Transverse colon (tissue), 4 donors: Measurements from ENCODE around the gene PSPH. TPM values are rescaled to one million over a fixed set of nuclear protein-coding genes. Genes with fewer than 3 reads are reported as not detected.

Source experiments
- DNase-seq: peaks from one replicate; pipeline ENCODE4 v3.0.0-alpha.2; 2019
- H3K27ac ChIP-seq, 4 donors: fragments of 200-600 bp; sonication (generic); 2 replicates each; pipeline ENCODE4 v1.5.1; 2016 to 2018; ENCODE audit warnings: inconsistent platforms in 4 of 4
- H3K27me3 ChIP-seq: fragments of 200-600 bp; sonication (generic); 2 replicates; pipeline ENCODE4 v1.5.1; 2017; ENCODE audit warnings: inconsistent platforms
- H3K36me3 ChIP-seq, 4 donors: fragments of 200-600 bp; sonication (generic); 2 replicates each; pipeline ENCODE4 v1.5.1; 2017 to 2019; ENCODE audit warnings: inconsistent platforms in 4 of 4
- H3K4me1 ChIP-seq, 4 donors: fragments of 200-600 bp; sonication (generic); 2 replicates each; pipeline ENCODE4 v1.5.1; 2017 to 2020; ENCODE audit warnings: inconsistent platforms in 4 of 4
- H3K4me3 ChIP-seq, 4 donors: fragments of 200-600 bp; sonication (generic); 1 replicate in 1 of 4; 2 replicates in 3 of 4; pipeline versions ENCODE4 v1.5.1 to v1.6.1; 2017 to 2019; ENCODE audit warnings: inconsistent platforms in 4 of 4
- H3K9me3 ChIP-seq, 2 donors: fragments of 200-600 bp; sonication (generic); 2 replicates each; pipeline ENCODE4 v1.5.1; 2017 to 2019; ENCODE audit warnings: inconsistent platforms in 2 of 2
- EP300 ChIP-seq: sonication (generic); formaldehyde crosslinking; IDR thresholded peaks from one replicate; pipeline ENCODE4 v1.6.1; 2017; ENCODE audit warnings: antibody characterized with exemption, low read depth
- POLR2A ChIP-seq: fragments of 450-650 bp; IDR thresholded peaks from one replicate; pipeline ENCODE4 v1.6.1; 2016; ENCODE audit warnings: antibody characterized with exemption, mild to moderate bottlenecking, moderate library complexity
- POLR2AphosphoS5 ChIP-seq, 3 donors: sonication (generic); formaldehyde crosslinking; IDR thresholded peaks; one replicate each; pipeline ENCODE4 v1.6.1; 2016; ENCODE audit warnings: antibody characterized with exemption in 3 of 3
- WGBS, 2 donors: methylation state at CpG; one replicate each; pipeline ENCODE4 v1.1.5; 2018; ENCODE audit warnings: low coverage in 1 of 2; 5-methylcytosine and 5-hydroxymethylcytosine counted together
- in situ Hi-C, 4 donors: fragments of 200-750 bp; cut with MboI; loops; one replicate each; pipeline versions ENCODE4 v1.15.0 to v1.15.1; 2017; ENCODE audit warnings: low sequenced_read_pairs in 3 of 4, low pct_ligation_motif_present in 1 of 4, low pct_unique_long_range_greater_than_20kb in 1 of 4
- intact Hi-C: fragments of 100-400 bp; cut with DNase I; formaldehyde crosslinking; loops from one replicate; pipeline ENCODE4 v1.15.1; 2023; ENCODE audit warnings: low total_unique reads
- total RNA-seq, 4 donors: library from RNA; depleted of rRNA; stranded (reverse); fragments of >200 nt; gene quantifications; one replicate each; pipeline ENCODE4 v1.1.0, GENCODE V29; 2016
- TF ChIP-seq, protein P1 (sequence below), 5 experiments: fragments of 200-600 bp in 3 of 5; fragments of 450-650 bp in 2 of 5; sonication (generic) in 3 of 5; IDR thresholded peaks; 1 replicate in 2 of 5; 2 replicates in 3 of 5; pipeline ENCODE4 v1.5.1; 2016 to 2017; ENCODE audit warnings: antibody characterized with exemption in 5 of 5, inconsistent platforms in 3 of 5, mild to moderate bottlenecking in 2 of 5, moderate library complexity in 1 of 5

PSPH gene
- total RNA-seq, 4 donors from 2014 or later, result 8.9 to 15.1 (median 10.0) TPM

GRCh38 chr7:55977831-55978230 is 73.4 kb downstream of the PSPH start:
- DNase-seq, result no peak
- no peak overlapping the region for H3K4me3 ChIP-seq
- no peaks in the 10 kb centered on the region for H3K9me3 ChIP-seq
- TF ChIP-seq, protein P1, sequence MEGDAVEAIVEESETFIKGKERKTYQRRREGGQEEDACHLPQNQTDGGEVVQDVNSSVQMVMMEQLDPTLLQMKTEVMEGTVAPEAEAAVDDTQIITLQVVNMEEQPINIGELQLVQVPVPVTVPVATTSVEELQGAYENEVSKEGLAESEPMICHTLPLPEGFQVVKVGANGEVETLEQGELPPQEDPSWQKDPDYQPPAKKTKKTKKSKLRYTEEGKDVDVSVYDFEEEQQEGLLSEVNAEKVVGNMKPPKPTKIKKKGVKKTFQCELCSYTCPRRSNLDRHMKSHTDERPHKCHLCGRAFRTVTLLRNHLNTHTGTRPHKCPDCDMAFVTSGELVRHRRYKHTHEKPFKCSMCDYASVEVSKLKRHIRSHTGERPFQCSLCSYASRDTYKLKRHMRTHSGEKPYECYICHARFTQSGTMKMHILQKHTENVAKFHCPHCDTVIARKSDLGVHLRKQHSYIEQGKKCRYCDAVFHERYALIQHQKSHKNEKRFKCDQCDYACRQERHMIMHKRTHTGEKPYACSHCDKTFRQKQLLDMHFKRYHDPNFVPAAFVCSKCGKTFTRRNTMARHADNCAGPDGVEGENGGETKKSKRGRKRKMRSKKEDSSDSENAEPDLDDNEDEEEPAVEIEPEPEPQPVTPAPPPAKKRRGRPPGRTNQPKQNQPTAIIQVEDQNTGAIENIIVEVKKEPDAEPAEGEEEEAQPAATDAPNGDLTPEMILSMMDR (IDR thresholded peaks at IDR 0.05), result no peak
- TF ChIP-seq EP300 (no peak), POLR2A (no peak), POLR2AphosphoS5 (IDR thresholded peaks at IDR 0.05) (no peak)
- WGBS, 2 donors, result 53 to 78% methylated on average over 2 to 4 of the region's 4 CpGs
- in situ Hi-C loops (no loop called here), intact Hi-C loops (no loop called here)
- no peak overlapping the region for H3K27ac ChIP-seq
- H3K27me3 ChIP-seq, result no peaks in the 10 kb centered on the region
- peaks cover 0 to 7% (median under 1%) of the 10 kb centered on the region in 4 donors for H3K4me1 ChIP-seq
- peaks cover 0 to 49% (median 22%) of the 10 kb centered on the region in 4 donors for H3K36me3 ChIP-seq

DNA sequence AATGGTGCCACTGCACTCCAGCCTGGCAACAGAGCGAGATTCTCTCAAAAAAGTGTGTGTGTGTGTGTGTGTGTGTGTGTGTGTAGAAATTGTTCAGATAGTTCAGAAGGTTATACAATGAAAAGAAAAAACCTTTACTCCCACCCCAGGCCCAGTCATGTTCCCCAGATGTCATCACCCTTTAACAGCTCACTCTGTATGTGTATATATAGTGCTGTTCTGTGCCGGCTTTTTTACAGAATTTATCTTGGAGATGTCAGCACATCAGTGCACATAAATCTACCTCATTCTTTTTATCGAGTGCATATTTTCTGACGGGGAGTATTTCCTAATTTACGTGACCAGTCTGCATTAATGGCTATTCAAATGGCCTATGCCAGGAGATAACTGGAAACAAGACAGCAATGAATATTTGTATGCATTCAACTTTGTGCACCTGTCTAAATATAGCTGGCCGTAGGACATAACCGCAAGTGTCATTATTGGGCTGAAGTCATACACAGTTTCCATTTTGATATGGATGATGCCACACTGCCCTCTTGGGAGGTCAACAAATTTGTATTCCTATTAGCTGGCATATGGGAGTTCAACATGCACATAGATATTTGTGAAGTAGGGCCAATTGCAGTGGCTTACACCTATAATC is 75.1 kb downstream of the PSPH start:
- peaks cover 0 to 20% (median 6%) of the 10 kb centered on the region in 4 donors for H3K4me1 ChIP-seq
- TF ChIP-seq EP300, result no peak
- no peak for TF ChIP-seq POLR2A
- TF ChIP-seq POLR2AphosphoS5 (IDR thresholded peaks at IDR 0.05), result no peak
- TF ChIP-seq, protein P1 (IDR thresholded peaks at IDR 0.05), result no peak
- no peaks in the 10 kb centered on the region for H3K27me3 ChIP-seq
- no peaks in the 10 kb centered on the region for H3K9me3 ChIP-seq
- peaks cover 0 to 33% (median 14%) of the 10 kb centered on the region in 4 donors for H3K36me3 ChIP-seq
- in situ Hi-C loops (no loop called here), intact Hi-C loops (no loop called here)
- no peak for DNase-seq
- no peak overlapping the region for H3K4me3 ChIP-seq
- 76 to 78% methylated on average over 3 to 7 of the region's 7 CpGs for WGBS, 2 donors
- no peak overlapping the region for H3K27ac ChIP-seq

DNA sequence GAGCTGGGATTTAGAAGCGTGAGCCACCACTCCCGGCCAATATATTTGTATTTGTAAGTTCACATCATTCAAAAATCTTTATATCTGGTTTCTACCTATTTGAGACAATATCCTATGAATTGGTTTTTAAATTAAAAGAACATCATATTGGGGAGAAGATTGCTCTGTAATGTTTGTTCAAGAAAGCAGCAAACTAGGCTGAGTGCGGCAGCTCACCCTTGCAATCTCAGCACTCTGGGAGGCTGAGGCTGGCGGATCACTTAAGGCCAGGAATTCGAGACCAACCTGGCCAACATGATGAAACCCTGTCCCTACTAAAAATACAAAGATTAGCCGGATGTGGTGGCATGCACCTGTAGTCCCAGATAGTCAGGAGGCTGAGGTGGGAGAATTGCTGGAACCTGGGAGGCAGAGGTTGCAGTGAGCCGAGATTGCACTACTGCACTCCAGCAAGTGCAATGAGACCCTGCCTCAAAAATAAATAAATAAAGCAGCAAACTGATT is 77.4 kb downstream of the PSPH start:
- no peak overlapping the region for H3K4me3 ChIP-seq
- no peaks in the 10 kb centered on the region for H3K9me3 ChIP-seq
- no peak for DNase-seq
- no peak for TF ChIP-seq POLR2AphosphoS5 (IDR thresholded peaks at IDR 0.05)
- TF ChIP-seq EP300, result no peak
- no peak for TF ChIP-seq POLR2A
- TF ChIP-seq, protein P1 (IDR thresholded peaks at IDR 0.05), result no peak
- H3K4me1 ChIP-seq, result peaks cover 0 to 32% (median 7%) of the 10 kb centered on the region in 4 donors
- no peaks in the 10 kb centered on the region for H3K27me3 ChIP-seq
- intact Hi-C loops (no loop called here), in situ Hi-C loops (loop anchor here (25.0 kb wide), 1 partner anchor 336 kb away; no protein-coding TSS in a partner anchor)
- WGBS, 2 donors, result 97 to 100% methylated on average over 4 to 7 of the region's 7 CpGs
- H3K27ac ChIP-seq, result no peak overlapping the region
- H3K36me3 ChIP-seq, result peaks cover 0 to 12% (median 4%) of the 10 kb centered on the region in 4 donors

- intact Hi-C loops (no loop called here), in situ Hi-C loops (loop anchor here (25.0 kb wide), 1 partner anchor 334 kb away; no protein-coding TSS in a partner anchor)
- 87 to 100% methylated on average over 2 to 8 of the region's 8 CpGs for WGBS, 2 donors
- H3K27me3 ChIP-seq, result no peaks in the 10 kb centered on the region
- no peaks in the 10 kb centered on the region for H3K9me3 ChIP-seq
- TF ChIP-seq EP300 (no peak), POLR2AphosphoS5 (IDR thresholded peaks at IDR 0.05) (no peak), POLR2A (no peak)
- H3K36me3 ChIP-seq, result no peaks in the 10 kb centered on the region
- no peak for DNase-seq
- H3K4me3 ChIP-seq, result no peak overlapping the region
- no peak overlapping the region for H3K27ac ChIP-seq
- H3K4me1 ChIP-seq, result peaks cover 0 to 40% (median 9%) of the 10 kb centered on the region in 4 donors
These were observed 80.3 kb downstream of the PSPH start for GRCh38 chr7:55970978-55971377.
